K562 (cell line): ENCODE measurements around the gene TIMM44. TPM values are rescaled to one million over a fixed set of nuclear protein-coding genes. Genes with fewer than 3 reads are reported as not detected.
A peak's percentile ranks its signal among the peaks of the same experiment; 100 is the strongest.

Source experiments
- ATAC-seq: fragments of 200-7000 bp; cut with Tn5 transposase; 3 replicates; pipeline ENCODE4 v1.9.1; 2020; ENCODE audit warnings: moderate library complexity
- BruUV-seq: library from RNA; stranded (reverse); fragments of 400-500 nt; replicated peaks from 2 replicates; lab custom pipeline; 2021; lab: Mats Ljungman, UMichigan
- CTCF ChIA-PET: fragments of 300-600 bp; formaldehyde crosslinking; extraction: SDS; loops from one replicate; lab custom pipeline; 2021; ENCODE audit warnings: low intra/inter-chr PET ratio; lab: Yijun Ruan, JAX
- POLR2A ChIA-PET: fragments of 300-600, 350-650 bp; sonication (Branson Sonifier 250); formaldehyde crosslinking; extraction: SDS; loops from one replicate; lab custom pipeline; 2021; ENCODE audit warnings: antibody characterized with exemption, inconsistent platforms; lab: Yijun Ruan, JAX
- DNase-seq, 4 experiments: peaks; one replicate each; pipeline versions ENCODE4 v3.0.0 to v3.0.0-alpha.2; 2011 to 2018; ENCODE audit warnings: low spot score in 3 of 4, mixed read lengths in 3 of 4; ENCODE audit errors: extremely low read depth in 1 of 4
- FAIRE-seq: peaks from 2 replicates; lab custom pipeline; 2011; peaks lifted over from hg19 to GRCh38; lab: Jason Lieb, UNC
- H2AFZ ChIP-seq: 2 replicates; pipeline ENCODE4 v1.6.0; 2011; ENCODE audit warnings: low read depth, low read length, control low read depth, inconsistent platforms
- H3K27ac ChIP-seq: fragments of 200-600 bp; 3 replicates; pipeline ENCODE4 v1.8.0; 2011; ENCODE audit warnings: low read depth, mild to moderate bottlenecking, control low read depth, inconsistent platforms, low read length, moderate library complexity, mixed read lengths; ENCODE audit errors: extremely low read depth
- H3K27me3 ChIP-seq, 2 experiments: fragments of 300-600 bp in 1 of 2; 2 replicates in 1 of 2; 3 replicates in 1 of 2; pipeline versions ENCODE4 v1.6.0 to v1.8.0; 2011; ENCODE audit warnings: inconsistent platforms in 2 of 2, low read length in 2 of 2, mild to moderate bottlenecking in 1 of 2, mixed read lengths in 1 of 2, moderate library complexity in 1 of 2; ENCODE audit not compliant: control insufficient read depth in 2 of 2, insufficient read depth in 2 of 2
- H3K36me3 ChIP-seq: fragments of 300-600 bp; 3 replicates; pipeline ENCODE4 v1.8.0; 2011; ENCODE audit warnings: mild to moderate bottlenecking, low read length, inconsistent platforms; ENCODE audit not compliant: control insufficient read depth, insufficient read depth
- H3K4me1 ChIP-seq, 2 experiments: fragments of 200-600 bp in 1 of 2; replicated peaks in 1 of 2; 2 replicates in 1 of 2; 3 replicates in 1 of 2; pipeline versions ENCODE4 v1.5.1 to v1.8.0; 2011; ENCODE audit warnings: inconsistent platforms in 2 of 2, low read length in 2 of 2, mild to moderate bottlenecking in 1 of 2, mixed read lengths in 1 of 2, moderate library complexity in 1 of 2; ENCODE audit not compliant: control insufficient read depth in 2 of 2, insufficient read depth in 2 of 2
- H3K4me2 ChIP-seq: 2 replicates; pipeline ENCODE4 v1.6.1; 2011; ENCODE audit warnings: low read length, control low read depth, inconsistent platforms, mixed read lengths; ENCODE audit not compliant: insufficient read depth
- H3K4me3 ChIP-seq: fragments of 200-600 bp; sonication (generic), shearing (Covaris generic); 2 replicates; pipeline ENCODE4 v1.5.1; 2016; ENCODE audit warnings: control low read depth, inconsistent platforms
- H3K79me2 ChIP-seq: fragments of 200-600 bp; 3 replicates; pipeline ENCODE4 v1.8.0; 2011; ENCODE audit warnings: low read length, inconsistent platforms; ENCODE audit not compliant: control insufficient read depth, insufficient read depth
- H3K9ac ChIP-seq, 2 experiments: 2 replicates each; pipeline versions ENCODE4 v1.6.0 to v1.6.1; 2011; ENCODE audit warnings: low read depth in 2 of 2, low read length in 2 of 2, control low read depth in 1 of 2, inconsistent platforms in 1 of 2, mild to moderate bottlenecking in 1 of 2, mixed read lengths in 1 of 2; ENCODE audit not compliant: insufficient read depth in 1 of 2
- H3K9me1 ChIP-seq: one replicate; pipeline ENCODE4 v1.6.0; 2011; ENCODE audit warnings: inconsistent platforms, mild to moderate bottlenecking, low read length, moderate library complexity; ENCODE audit not compliant: control insufficient read depth, insufficient read depth
- H3K9me3 ChIP-seq: replicated peaks from 2 replicates; pipeline ENCODE4 v1.5.1; 2011; ENCODE audit warnings: low read depth, low read length, inconsistent platforms; ENCODE audit not compliant: control insufficient read depth, insufficient read depth
- H4K20me1 ChIP-seq: replicated peaks from 2 replicates; pipeline ENCODE4 v1.6.1; 2011; ENCODE audit warnings: low read length, inconsistent platforms, mixed read lengths; ENCODE audit not compliant: control insufficient read depth, insufficient read depth
- GABPB1 ChIP-seq: sonication (generic); formaldehyde crosslinking; IDR thresholded peaks from 2 replicates; pipeline ENCODE4 v1.8.0; 2022; ENCODE audit warnings: mild to moderate bottlenecking, missing genetic modification reagents
- MCM7 ChIP-seq, 2 experiments: fragments of 450-650 bp; IDR thresholded peaks; 2 replicates each; pipeline ENCODE4 v1.6.1; 2016 to 2018
- NBN ChIP-seq: fragments of 450-650 bp; IDR thresholded peaks from 2 replicates; pipeline ENCODE4 v1.6.1; 2016; ENCODE audit warnings: low read depth, mild to moderate bottlenecking
- PHF8 ChIP-seq: fragments of 200-600 bp; sonication (generic); IDR thresholded peaks from 2 replicates; pipeline ENCODE4 v1.6.1; 2012; ENCODE audit warnings: mixed run types, mild to moderate bottlenecking, inconsistent platforms, low read length, moderate library complexity, borderline replicate concordance
- POLR2G ChIP-seq: fragments of 200-400 bp; formaldehyde crosslinking; IDR thresholded peaks from 2 replicates; pipeline ENCODE4 v1.6.1; 2017; ENCODE audit warnings: low read depth, mild to moderate bottlenecking, antibody characterized with exemption, low read length, moderate library complexity
- SRSF7 ChIP-seq: fragments of 200-400 bp; formaldehyde crosslinking; optimal IDR thresholded peaks from 2 replicates; pipeline ENCODE3; 2017; ENCODE audit warnings: mild to moderate bottlenecking, low read depth, low read length
- THRAP3 ChIP-seq: fragments of 450-650 bp; IDR thresholded peaks from 2 replicates; pipeline ENCODE4 v1.6.1; 2016; ENCODE audit warnings: mild to moderate bottlenecking, inconsistent platforms, borderline replicate concordance
- ZNF217 ChIP-seq: sonication (generic); formaldehyde crosslinking; IDR thresholded peaks from 2 replicates; pipeline ENCODE4 v1.8.0; 2022; ENCODE audit warnings: mild to moderate bottlenecking, missing genetic modification reagents
- ZNF551 ChIP-seq: fragments of 250-450 bp; sonication (Bioruptor Pico); IDR thresholded peaks from 2 replicates; pipeline ENCODE4 v1.5.0; 2021; ENCODE audit warnings: mild to moderate bottlenecking, moderate library complexity
- WGBS: fragments of 100-300 bp; shearing (Covaris generic); methylation state at CpG from one replicate; pipeline ENCODE4 v1.1.6; 2016; ENCODE audit warnings: low coverage, mixed read lengths; ENCODE audit not compliant: insufficient coverage; ENCODE audit errors: missing lambda C conversion rate; 5-methylcytosine and 5-hydroxymethylcytosine counted together
- in situ Hi-C: fragments of 300-500 bp; cut with MboI; formaldehyde crosslinking; loops from 4 replicates; pipeline ENCODE4 v1.15.0; 2018; ENCODE audit warnings: inconsistent platforms, mixed read lengths
- intact Hi-C: fragments of 100-400 bp; cut with micrococcal nuclease; formaldehyde crosslinking; loops from 2 replicates; pipeline ENCODE4 v1.14.2; 2022
- polyA plus RNA-seq, 8 experiments: library from polyadenylated mRNA; depleted of rRNA in 4 of 8; stranded (reverse) in 5 of 8; unstranded in 3 of 8; fragments of >200 nt; fragmentation: Nextera tagmentation in 2 of 8; fragmentation: Illumina TruSeq in 1 of 8; extraction: Ambion mirVana in 2 of 8; extraction: Trizol in 1 of 8; gene quantifications; 2 replicates each; pipeline versions ENCODE4 v1.2.1 to v1.2.3, GENCODE V29; 2011 to 2014; ENCODE audit warnings: inconsistent platforms in 1 of 8, missing spikeins in 1 of 8
- total RNA-seq, 7 experiments: library from RNA; depleted of rRNA in 6 of 7; stranded (reverse); fragments of >200 nt in 6 of 7; fragmentation: Illumina TruSeq in 2 of 7; extraction: Trizol in 2 of 7; gene quantifications; 2 replicates each; pipeline versions ENCODE4 v1.2.1 to v1.2.3, GENCODE V29; 2011 to 2021; ENCODE audit warnings: low replicate concordance in 1 of 7

The TIMM44 gene
- total and polyA plus RNA-seq, 9 of the 15 experiments (the other 6 are each of a cell fraction or from before 2014, with no cell fraction given) = 10.3 to 231 (median 89.3) TPM

- Histone ChIP-seq H3K9me3 (no peaks in the 10 kb centered on the region), H3K27me3 (no peaks in the 10 kb centered on the region)
- TF ChIP-seq ZNF217 (CRISPR knock-in tag) (no peak), PHF8 (no peak), GABPB1 (no peak), NBN (no peak), THRAP3 (no peak), MCM7 (IDR thresholded peaks at IDR 0.05) (no peak), ZNF551 (CRISPR knock-in tag) (no peak)
- TF ChIP-seq, all 486 proteins: peak for 0
- Histone ChIP-seq H3K27ac (no peak overlapping the region), H3K9ac (no peak overlapping the region), H4K20me1 (peaks cover 13% of the 10 kb centered on the region), H2AFZ (no peak overlapping the region), H3K79me2 (peaks cover 20% of the 10 kb centered on the region; the same call in 2 of the 3 replicates), H3K4me1 (peaks cover 4 to 25% of the 10 kb centered on the region in 2 experiments; a peak in 4 of 5 replicates), H3K4me3 (no peak overlapping the region), H3K36me3 (peaks cover 89% of the 10 kb centered on the region), H3K9me1 (peaks cover 3% of the 10 kb centered on the region), H3K4me2 (no peak overlapping the region)
- ChIA-PET POLR2A (no interaction called here), CTCF (no interaction called here)
- no peak for ATAC-seq
- no peak for DNase-seq
- TSS peak; percentile 18 for BruUV-seq
- WGBS = 95% methylated on average over 4 of the region's 4 CpGs
- intact Hi-C loops = no loop called here
- no peak for FAIRE-seq
- in situ Hi-C loops = no loop called here
Observed at GRCh38 chr19:7976461-7976860, 33.0 kb upstream of the TIMM44 start.

DNA sequence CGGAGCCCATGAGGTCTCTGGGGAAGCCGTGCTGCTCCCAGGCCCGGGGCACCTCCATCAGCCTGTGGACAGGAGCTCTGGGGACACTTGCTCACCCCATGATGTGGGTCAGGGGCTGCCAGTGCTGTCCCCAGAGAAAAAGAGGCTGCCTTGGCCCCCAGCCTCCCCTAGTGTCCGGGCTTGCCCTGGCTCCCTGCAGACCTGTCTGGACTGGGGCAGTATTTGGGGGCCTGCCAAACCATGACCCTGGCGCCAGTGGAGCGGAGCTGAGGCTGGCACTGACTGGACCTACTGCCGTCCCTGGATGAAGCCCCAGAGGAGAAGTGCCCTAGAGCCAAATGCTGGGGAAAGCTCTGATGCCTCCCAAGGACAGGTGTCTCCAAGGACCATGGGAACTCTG, 31.6 kb upstream of the TIMM44 start:
- Histone ChIP-seq H4K20me1 (peaks cover 8% of the 10 kb centered on the region), H3K4me1 (peaks cover 0 to 11% of the 10 kb centered on the region in 2 experiments; a peak in 2 of 5 replicates), H3K79me2 (peaks cover 11% of the 10 kb centered on the region; the same call in 2 of the 3 replicates), H3K9me3 (no peaks in the 10 kb centered on the region), H3K9me1 (peaks cover 3% of the 10 kb centered on the region), H2AFZ (no peak overlapping the region), H3K27ac (no peak overlapping the region), H3K9ac (no peak overlapping the region), H3K4me2 (no peak overlapping the region), H3K27me3 (no peaks in the 10 kb centered on the region), H3K36me3 (peaks cover 87% of the 10 kb centered on the region; the same call in 2 of the 3 replicates), H3K4me3 (no peak overlapping the region)
- ATAC-seq = no peak
- intact Hi-C loops = no loop called here
- WGBS = 87% methylated on average over 4 of the region's 7 CpGs
- ChIA-PET POLR2A (interaction anchor here (0.7 kb wide), 1 partner anchor 31 kb away, joined by 3 read pairs; the partner anchor contains the start of gene TIMM44), CTCF (no interaction called here)
- FAIRE-seq = no peak
- peak; percentile 36 for TF ChIP-seq POLR2G
- no peak for TF ChIP-seq SRSF7
- in situ Hi-C loops = no loop called here
- no peak for DNase-seq
- BruUV-seq = no TSS peak
